Upper lobe of left lung (tissue), 6 donors: ENCODE measurements around the gene RAB36. TPM values are rescaled to one million over a fixed set of nuclear protein-coding genes. Genes with fewer than 3 reads are reported as not detected.

Experiments used
- ATAC-seq, 2 donors: fragments of 200-7000 bp; cut with Tn5 transposase; one replicate each; pipeline ENCODE4 v1.9.1; 2022; ENCODE audit warnings: mild to moderate bottlenecking in 2 of 2, moderate library complexity in 2 of 2; ENCODE audit not compliant: low FRiP score in 2 of 2
- DNase-seq, 2 donors: peaks; one replicate each; pipeline ENCODE4 v3.0.0-alpha.2; 2019 to 2020
- H3K27ac ChIP-seq, 4 donors: fragments of 200-600 bp; sonication (generic); one replicate each; pipeline ENCODE4 v1.5.1; 2016 to 2019
- H3K27me3 ChIP-seq, 4 donors: fragments of 200-600 bp; sonication (generic); one replicate each; pipeline ENCODE4 v1.5.1; 2017 to 2019
- H3K36me3 ChIP-seq, 4 donors: fragments of 200-600 bp; sonication (generic); one replicate each; pipeline ENCODE4 v1.5.1; 2016 to 2019
- H3K4me1 ChIP-seq, 4 donors: fragments of 200-600 bp; sonication (generic); one replicate each; pipeline ENCODE4 v1.5.1; 2018 to 2019
- H3K4me3 ChIP-seq, 4 donors: fragments of 200-600 bp; sonication (generic); one replicate each; pipeline ENCODE4 v1.5.1; 2017 to 2019; ENCODE audit warnings: mild to moderate bottlenecking in 2 of 4, moderate library complexity in 1 of 4
- H3K9me3 ChIP-seq, 4 donors: fragments of 200-600 bp; sonication (generic); one replicate each; pipeline ENCODE4 v1.5.1; 2018 to 2019
- EP300 ChIP-seq, 4 donors: sonication (generic); formaldehyde crosslinking; IDR thresholded peaks; one replicate each; pipeline ENCODE4 v1.5.1; 2017; ENCODE audit warnings: antibody characterized with exemption in 4 of 4, control low read depth in 2 of 4
- POLR2A ChIP-seq, 4 donors: fragments of 450-650 bp; IDR thresholded peaks; one replicate each; pipeline ENCODE4 v1.5.1; 2016 to 2017; ENCODE audit warnings: antibody characterized with exemption in 4 of 4, mild to moderate bottlenecking in 2 of 4
- POLR2AphosphoS5 ChIP-seq, 2 donors: sonication (generic); formaldehyde crosslinking; IDR thresholded peaks; one replicate each; pipeline ENCODE4 v1.5.1; 2017; ENCODE audit warnings: antibody characterized with exemption in 2 of 2
- WGBS, 2 donors: methylation state at CpG; one replicate each; pipeline ENCODE4 v1.1.5; 2017 to 2018; 5-methylcytosine and 5-hydroxymethylcytosine counted together
- total RNA-seq, 6 donors: library from RNA; depleted of rRNA in 4 of 6; stranded (reverse); fragments of >200 nt in 4 of 6; gene quantifications; one replicate each; pipeline versions ENCODE4 v1.1.0 to v1.2.1, GENCODE V29; 2016 to 2021
- TF ChIP-seq, protein P1 (sequence below), 6 experiments: fragments of 450-650 bp in 4 of 6; fragments of 200-600 bp in 2 of 6; sonication (generic) in 2 of 6; IDR thresholded peaks; one replicate each; pipeline ENCODE4 v1.5.1; 2016 to 2019; ENCODE audit warnings: antibody characterized with exemption in 6 of 6
- donor health status: DM: no; HTN: no; CAD: no; lungs with moderate emphysema.
- donor health status: DM: no; HTN: yes; CAD: no; lungs with severe emphysema.

RAB36 gene
- total RNA-seq, 6 donors from 2014 or later: 2.6 to 17.5 (median 8.4) TPM

DNA sequence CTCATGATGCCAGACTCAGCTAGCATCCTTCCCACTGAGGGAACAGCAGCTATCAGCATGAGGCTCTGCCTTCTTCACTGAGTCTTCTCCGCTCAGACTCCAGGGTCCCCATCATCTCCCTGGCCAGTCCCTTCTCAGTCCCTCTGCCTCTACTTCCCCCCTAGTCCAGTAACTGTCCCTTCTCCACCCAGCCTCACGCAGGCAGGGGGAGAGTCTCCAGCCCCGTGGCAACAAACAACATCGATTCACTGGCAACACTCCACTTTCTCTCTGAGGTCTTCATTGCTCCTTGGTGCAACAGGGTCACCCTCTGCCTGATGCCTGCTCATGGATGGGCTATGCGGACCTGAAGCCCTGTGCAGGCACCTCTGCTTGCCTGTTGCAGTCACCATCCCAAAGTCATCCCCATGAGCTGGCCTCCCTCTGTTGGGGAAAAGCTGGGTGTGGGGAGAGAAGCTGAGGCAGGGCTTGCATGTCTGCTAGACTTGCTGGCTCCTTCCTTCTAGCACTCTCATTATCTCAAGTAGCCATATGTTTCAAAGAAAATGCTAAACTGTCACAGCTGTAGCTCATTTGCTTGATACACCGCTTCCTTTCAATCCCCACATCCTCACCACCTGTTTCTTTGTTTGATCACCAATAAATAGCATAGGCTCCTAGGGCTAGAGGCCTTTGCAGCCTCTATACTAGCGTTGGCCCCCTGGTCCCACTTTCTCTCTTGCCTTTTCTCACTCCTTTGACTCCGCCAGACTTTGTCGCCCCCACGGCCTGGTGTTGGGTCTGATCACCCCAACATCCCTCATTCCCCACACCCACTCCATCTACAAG lies 30.8 kb downstream of the RAB36 start:
- no peak for DNase-seq
- TF ChIP-seq, protein P1, sequence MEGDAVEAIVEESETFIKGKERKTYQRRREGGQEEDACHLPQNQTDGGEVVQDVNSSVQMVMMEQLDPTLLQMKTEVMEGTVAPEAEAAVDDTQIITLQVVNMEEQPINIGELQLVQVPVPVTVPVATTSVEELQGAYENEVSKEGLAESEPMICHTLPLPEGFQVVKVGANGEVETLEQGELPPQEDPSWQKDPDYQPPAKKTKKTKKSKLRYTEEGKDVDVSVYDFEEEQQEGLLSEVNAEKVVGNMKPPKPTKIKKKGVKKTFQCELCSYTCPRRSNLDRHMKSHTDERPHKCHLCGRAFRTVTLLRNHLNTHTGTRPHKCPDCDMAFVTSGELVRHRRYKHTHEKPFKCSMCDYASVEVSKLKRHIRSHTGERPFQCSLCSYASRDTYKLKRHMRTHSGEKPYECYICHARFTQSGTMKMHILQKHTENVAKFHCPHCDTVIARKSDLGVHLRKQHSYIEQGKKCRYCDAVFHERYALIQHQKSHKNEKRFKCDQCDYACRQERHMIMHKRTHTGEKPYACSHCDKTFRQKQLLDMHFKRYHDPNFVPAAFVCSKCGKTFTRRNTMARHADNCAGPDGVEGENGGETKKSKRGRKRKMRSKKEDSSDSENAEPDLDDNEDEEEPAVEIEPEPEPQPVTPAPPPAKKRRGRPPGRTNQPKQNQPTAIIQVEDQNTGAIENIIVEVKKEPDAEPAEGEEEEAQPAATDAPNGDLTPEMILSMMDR (IDR thresholded peaks at IDR 0.05): no peak
- TF ChIP-seq POLR2AphosphoS5 (IDR thresholded peaks at IDR 0.05) (no peak), POLR2A (IDR thresholded peaks at IDR 0.05) (no peak), EP300 (IDR thresholded peaks at IDR 0.05) (no peak)

DNA sequence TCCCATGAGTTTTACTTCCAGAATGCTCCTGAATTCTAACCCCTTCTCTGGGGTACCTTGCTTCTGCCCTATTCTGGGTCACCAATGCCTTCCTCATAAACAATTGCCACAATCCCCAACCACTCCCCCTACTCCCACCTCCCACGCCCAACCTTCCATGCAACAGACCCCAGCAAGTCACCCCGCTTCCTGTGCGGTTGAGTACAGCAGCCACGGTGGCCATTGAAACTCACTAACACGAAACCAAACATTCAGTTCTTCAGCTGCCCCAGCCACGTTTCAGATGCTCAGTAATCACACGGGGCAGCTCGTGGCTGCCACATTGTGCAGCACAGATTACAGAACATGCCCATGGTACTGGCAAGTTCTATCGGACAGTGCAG lies 31.4 kb downstream of the RAB36 start:
- TF ChIP-seq EP300 (IDR thresholded peaks at IDR 0.05): no peak
- TF ChIP-seq POLR2AphosphoS5 (IDR thresholded peaks at IDR 0.05): no peak
- no peak for TF ChIP-seq POLR2A (IDR thresholded peaks at IDR 0.05)
- TF ChIP-seq, protein P1 (IDR thresholded peaks at IDR 0.05): no peak
- DNase-seq (no peak), ATAC-seq (no peak)
- H3K9me3 ChIP-seq: peaks cover 0 to 7% (median 3%) of the 10 kb centered on the region in 4 donors
- H3K27ac ChIP-seq: no peak overlapping the region
- 83 to 95% methylated on average over 9 of the region's 9 CpGs for WGBS, 2 donors
- H3K27me3 ChIP-seq: no peaks in the 10 kb centered on the region
- peaks cover 20 to 33% (median 28%) of the 10 kb centered on the region in 4 donors for H3K4me1 ChIP-seq
- H3K4me3 ChIP-seq: no peak overlapping the region
- H3K36me3 ChIP-seq: peaks cover 0 to 2% (median 0%) of the 10 kb centered on the region in 4 donors

More for the DNA sequence above, 30.8 kb downstream of the RAB36 start:
- WGBS, 2 donors: 95 to 97% methylated on average over 10 of the region's 10 CpGs
- Histone ChIP-seq H3K9me3 (peaks cover 0 to 7% (median 3%) of the 10 kb centered on the region in 4 donors), H3K27ac (no peak overlapping the region), H3K4me1 (peaks cover 18 to 28% (median 24%) of the 10 kb centered on the region in 4 donors), H3K4me3 (no peak overlapping the region), H3K36me3 (no peaks in the 10 kb centered on the region), H3K27me3 (no peaks in the 10 kb centered on the region)
- no peak for ATAC-seq

DNA sequence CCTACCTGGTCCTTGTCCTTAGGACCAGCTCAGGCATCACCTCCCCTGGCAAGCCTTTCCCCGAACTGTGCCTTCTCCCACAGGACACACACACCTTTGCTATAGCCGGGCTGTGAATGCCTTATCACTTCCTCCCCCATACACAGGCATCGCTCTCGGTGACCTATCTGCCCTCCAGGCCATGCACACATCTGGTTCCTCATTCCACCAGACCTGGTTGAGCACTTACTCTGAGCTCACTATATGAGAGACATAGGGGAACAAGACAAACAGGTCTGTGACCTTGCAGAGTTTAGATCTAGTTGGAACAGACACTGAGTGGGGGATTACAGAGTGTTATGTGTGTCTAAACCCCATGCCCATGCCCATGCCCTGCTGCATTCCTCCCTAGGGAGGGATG lies 31.9 kb downstream of the RAB36 start:
- H3K27ac ChIP-seq: no peak overlapping the region
- no peak for DNase-seq

DNA sequence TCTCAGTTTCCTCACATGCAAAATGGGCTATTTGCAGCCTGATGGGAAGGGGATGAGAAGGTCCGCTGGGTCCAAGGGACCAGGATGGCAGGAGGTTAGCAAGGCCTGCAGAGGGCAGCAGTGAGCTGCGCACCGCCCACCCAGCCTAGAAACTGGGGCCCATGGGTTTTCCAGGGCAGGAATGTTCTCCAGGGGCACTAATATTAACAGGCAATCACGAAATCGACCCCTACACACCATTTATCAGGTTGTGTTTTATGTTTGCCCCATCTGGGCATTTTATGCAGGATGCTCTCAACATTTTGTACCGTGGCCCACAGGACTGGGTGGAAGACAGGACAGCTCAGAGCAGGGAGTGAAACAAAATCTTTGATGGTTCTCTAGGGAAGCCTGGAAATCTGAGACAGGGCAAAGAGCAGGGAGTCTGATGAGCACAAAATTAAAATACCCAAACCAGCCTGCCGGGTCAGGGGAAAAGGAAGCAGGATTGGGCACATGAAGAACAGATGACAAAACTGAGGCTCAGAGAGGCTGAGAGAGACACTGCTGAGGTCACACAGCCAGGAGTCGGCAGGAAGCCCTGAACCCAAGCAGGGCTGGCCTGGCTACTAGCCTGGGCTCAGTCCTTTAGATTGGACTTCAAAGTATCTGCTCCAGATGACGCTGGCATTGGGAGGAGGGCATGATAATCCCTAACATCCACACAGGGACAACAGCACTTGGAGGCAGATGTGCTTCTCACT lies 33.4 kb downstream of the RAB36 start:
- Histone ChIP-seq H3K4me3 (no peak overlapping the region), H3K9me3 (peaks cover 0 to 7% (median 3%) of the 10 kb centered on the region in 4 donors), H3K27me3 (no peaks in the 10 kb centered on the region), H3K36me3 (peaks cover 0 to 7% (median 0%) of the 10 kb centered on the region in 4 donors), H3K4me1 (peaks cover 37 to 54% (median 48%) of the 10 kb centered on the region in 4 donors), H3K27ac (peak overlapping the region in 3 of 4 donors; percentile 4 to 89 (median 82))
- 34 to 36% methylated on average over 9 of the region's 9 CpGs for WGBS, 2 donors
- DNase-seq (peak; percentile 71 to 92), ATAC-seq (peak; percentile 78 to 79)
- TF ChIP-seq, protein P1 (IDR thresholded peaks at IDR 0.05): peak; percentile 90 to 96 (median 94)
- TF ChIP-seq POLR2AphosphoS5 (IDR thresholded peaks at IDR 0.05): no peak

More for the DNA sequence above, 31.9 kb downstream of the RAB36 start:
- 37 to 85% methylated on average over 4 of the region's 4 CpGs for whole genome bisulfite sequencing, 2 donors
- no peak for ATAC-seq
- Histone ChIP-seq H3K27me3 (no peaks in the 10 kb centered on the region), H3K4me1 (peaks cover 26 to 39% (median 34%) of the 10 kb centered on the region in 4 donors), H3K4me3 (no peak overlapping the region), H3K36me3 (peaks cover 0 to 7% (median 0%) of the 10 kb centered on the region in 4 donors), H3K9me3 (peaks cover 0 to 7% (median 3%) of the 10 kb centered on the region in 4 donors)
- TF ChIP-seq EP300 (IDR thresholded peaks at IDR 0.05): no peak
- no peak for TF ChIP-seq POLR2A (IDR thresholded peaks at IDR 0.05)
